Activated B cell treated with CpG ODN at 0.5 μM for 24 hours (primary cell): Measurements from ENCODE around the gene MSMP. TPM values are rescaled to one million over a fixed set of nuclear protein-coding genes. Genes with fewer than 3 reads are reported as not detected.

Experiments
- ATAC-seq: fragments of 200-7000 bp; cut with Tn5 transposase; one replicate; pipeline ENCODE4 v1.10.0; 2021; ENCODE audit warnings: low read depth, mild to moderate bottlenecking, moderate library complexity
- CTCF ChIA-PET: fragments of 350-600 bp; sonication (Branson Sonifier 250); formaldehyde crosslinking; loops from one replicate; lab custom pipeline; 2021; ENCODE audit warnings: antibody characterized with exemption; lab: Charles Lee
- POLR2A ChIA-PET: fragments of 350-600 bp; sonication (Branson Sonifier 250); formaldehyde crosslinking; loops from one replicate; lab custom pipeline; 2021; ENCODE audit warnings: antibody characterized with exemption; lab: Charles Lee
- DNase-seq: peaks from one replicate; pipeline ENCODE4 v3.0.0; 2022
- H3K27ac Mint-ChIP-seq: one replicate; pipeline ENCODE4 v1.8.0; 2020; ENCODE audit warnings: mixed read lengths
- H3K27me3 Mint-ChIP-seq: one replicate; pipeline ENCODE4 v1.8.0; 2021; ENCODE audit warnings: mixed read lengths
- H3K36me3 Mint-ChIP-seq: one replicate; pipeline ENCODE4 v1.8.0; 2021; ENCODE audit warnings: low read depth, mixed read lengths
- H3K4me1 Mint-ChIP-seq: one replicate; pipeline ENCODE4 v1.8.0; 2021; ENCODE audit warnings: mixed read lengths
- H3K4me3 Mint-ChIP-seq: one replicate; pipeline ENCODE4 v1.8.0; 2020; ENCODE audit warnings: mild to moderate bottlenecking, mixed read lengths
- H3K9me3 Mint-ChIP-seq: one replicate; pipeline ENCODE4 v1.8.0; 2020; ENCODE audit warnings: mixed read lengths
- CTCF ChIP-seq: fragments of 200-600 bp; IDR thresholded peaks from one replicate; pipeline ENCODE4 v1.8.0; 2022; ENCODE audit warnings: antibody characterized with exemption, mild to moderate bottlenecking
- intact Hi-C: fragments of 100-400 bp; cut with micrococcal nuclease; formaldehyde crosslinking; loops from one replicate; pipeline ENCODE4 v1.15.1; 2024
- total RNA-seq: library from RNA; stranded (reverse); gene quantifications from 2 replicates; pipeline ENCODE4 v1.2.3, GENCODE V29; 2022

Gene MSMP, protein sequence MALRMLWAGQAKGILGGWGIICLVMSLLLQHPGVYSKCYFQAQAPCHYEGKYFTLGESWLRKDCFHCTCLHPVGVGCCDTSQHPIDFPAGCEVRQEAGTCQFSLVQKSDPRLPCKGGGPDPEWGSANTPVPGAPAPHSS
- total RNA-seq = 0.78 and 1.2 TPM in 2 replicates

GRCh38 chr9:35754264-35754663 lies at the start of gene MSMP:
TSS of gene MSMP (minus strand) at chr9:35754276. CDS start at chr9:35754129, 147 bp downstream.
- no peak for ATAC-seq
- ChIA-PET POLR2A (interaction anchor here (0.7 to 1.7 kb wide), 2 partner anchors 22 to 107 kb away, joined by 3 to 5 read pairs; partner anchors contain the start of genes CREB3 and TLN1), CTCF (interaction anchor here (1.2 kb wide), 2 partner anchors 18 kb away, joined by 4 read pairs; no protein-coding TSS in a partner anchor)
- H3K4me1 Mint-ChIP-seq = peaks cover 53% of the 10 kb centered on the region
- H3K9me3 Mint-ChIP-seq = no peaks in the 10 kb centered on the region
- peaks cover 54% of the 10 kb centered on the region for H3K36me3 Mint-ChIP-seq
- H3K27me3 Mint-ChIP-seq = no peaks in the 10 kb centered on the region
- no peak within 1 kb of the TSS for H3K4me3 Mint-ChIP-seq
- H3K27ac Mint-ChIP-seq = peak within 1 kb of the TSS; percentile 53
- DNase-seq = no peak
- intact Hi-C loops = no loop called here
- TF ChIP-seq CTCF = no peak

- ATAC-seq (no peak), DNase-seq (no peak)
- Mint-ChIP-seq H3K4me3 (no peak overlapping the region), H3K4me1 (peaks cover 1% of the 10 kb centered on the region), H3K27ac (no peak overlapping the region), H3K27me3 (no peaks in the 10 kb centered on the region), H3K36me3 (peaks cover 39% of the 10 kb centered on the region), H3K9me3 (no peaks in the 10 kb centered on the region)
- TF ChIP-seq CTCF = no peak
- CTCF ChIA-PET = interaction anchor here (0.9 kb wide), 1 partner anchor 11 kb away, joined by 3 read pairs; no protein-coding TSS in a partner anchor
- POLR2A ChIA-PET = interaction anchor here (0.6 kb wide), 1 partner anchor 337 kb away, joined by 5 read pairs; no protein-coding TSS in a partner anchor
- intact Hi-C loops = no loop called here
Observed at GRCh38 chr9:35801328-35802128, 47.5 kb upstream of the MSMP start.

DNA sequence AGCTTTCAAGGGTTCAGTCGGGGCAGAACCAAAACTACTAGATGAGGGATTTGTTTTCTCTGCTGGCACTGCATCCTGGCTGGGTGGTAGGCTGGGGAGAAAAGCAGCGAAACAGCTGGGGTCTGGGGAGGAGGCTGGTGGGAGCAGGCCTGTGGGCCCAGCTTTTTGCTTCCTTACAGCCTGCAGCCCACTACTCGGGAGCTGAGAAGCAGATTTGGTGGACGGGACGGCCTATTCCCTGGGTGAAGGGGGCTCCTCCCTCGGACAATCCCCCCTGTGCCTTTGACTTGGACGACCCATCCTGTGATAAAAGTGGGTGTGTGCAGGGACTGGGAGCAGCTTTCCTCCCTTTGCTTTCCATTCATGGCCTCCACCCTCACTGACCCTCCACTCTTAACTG lies 46.5 kb upstream of the MSMP start:
- intact Hi-C loops = no loop called here
- Mint-ChIP-seq H3K4me3 (no peak overlapping the region), H3K9me3 (no peaks in the 10 kb centered on the region), H3K4me1 (no peaks in the 10 kb centered on the region), H3K36me3 (peaks cover 30% of the 10 kb centered on the region), H3K27ac (no peak overlapping the region), H3K27me3 (no peaks in the 10 kb centered on the region)
- ATAC-seq = no peak
- DNase-seq = no peak
- ChIA-PET CTCF (interaction anchor here (0.9 to 1.0 kb wide), 2 partner anchors 10 to 12 kb away, joined by 3 to 6 read pairs; no protein-coding TSS in a partner anchor), POLR2A (interaction anchor here (0.6 kb wide), 1 partner anchor 9 kb away, joined by 3 read pairs; no protein-coding TSS in a partner anchor)
- TF ChIP-seq CTCF = no peak

DNA sequence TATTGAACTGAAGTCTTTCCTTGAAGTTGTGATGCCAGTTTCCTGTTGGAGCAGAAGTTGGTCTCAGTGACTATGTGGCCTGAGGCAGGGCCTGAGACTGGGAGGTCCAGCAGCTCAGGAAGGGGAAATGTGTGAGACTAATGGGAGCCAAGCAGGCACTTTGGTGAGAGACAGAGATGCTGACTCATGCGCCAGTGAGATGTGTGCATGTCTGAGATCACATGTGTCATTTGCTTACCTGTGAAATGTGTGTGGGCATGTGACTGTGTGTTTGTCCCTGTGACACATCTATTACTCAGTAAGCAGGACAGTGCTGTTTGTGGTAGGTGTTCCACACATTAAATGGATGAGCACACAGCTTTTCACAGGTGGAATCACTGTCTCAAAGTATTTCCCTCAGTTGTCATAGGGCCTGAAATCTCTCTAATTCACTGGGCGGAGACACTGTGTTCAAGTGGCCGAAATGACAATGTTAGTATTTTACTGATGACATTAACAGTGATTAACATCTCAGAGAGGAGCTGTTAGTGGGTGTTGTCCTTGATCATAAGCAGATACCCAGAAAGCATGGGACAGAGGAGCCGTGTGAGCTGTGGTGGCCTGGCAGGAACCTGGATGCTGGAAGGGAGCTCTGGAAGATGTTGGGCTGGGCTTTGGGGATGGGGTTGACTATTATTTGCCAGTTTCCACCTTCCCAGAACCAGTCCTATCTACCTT lies 44.7 kb upstream of the MSMP start:
- intact Hi-C loops = no loop called here
- Mint-ChIP-seq H3K36me3 (peaks cover 30% of the 10 kb centered on the region), H3K4me3 (no peak overlapping the region), H3K27me3 (no peaks in the 10 kb centered on the region), H3K4me1 (no peaks in the 10 kb centered on the region), H3K27ac (no peak overlapping the region), H3K9me3 (no peaks in the 10 kb centered on the region)
- ATAC-seq (no peak), DNase-seq (no peak)
- CTCF ChIA-PET = interaction anchor here (1.3 kb wide), 1 partner anchor 83 kb away, joined by 4 read pairs; no protein-coding TSS in a partner anchor
- POLR2A ChIA-PET = interaction anchor here (0.5 kb wide), 1 partner anchor 112 kb away, joined by 10 read pairs; no protein-coding TSS in a partner anchor
- TF ChIP-seq CTCF = no peak
